ENCODE measurements around the gene BTBD17. TPM values are rescaled to one million over a fixed set of nuclear protein-coding genes. Genes with fewer than 3 reads are reported as not detected.

BTBD17 gene, protein sequence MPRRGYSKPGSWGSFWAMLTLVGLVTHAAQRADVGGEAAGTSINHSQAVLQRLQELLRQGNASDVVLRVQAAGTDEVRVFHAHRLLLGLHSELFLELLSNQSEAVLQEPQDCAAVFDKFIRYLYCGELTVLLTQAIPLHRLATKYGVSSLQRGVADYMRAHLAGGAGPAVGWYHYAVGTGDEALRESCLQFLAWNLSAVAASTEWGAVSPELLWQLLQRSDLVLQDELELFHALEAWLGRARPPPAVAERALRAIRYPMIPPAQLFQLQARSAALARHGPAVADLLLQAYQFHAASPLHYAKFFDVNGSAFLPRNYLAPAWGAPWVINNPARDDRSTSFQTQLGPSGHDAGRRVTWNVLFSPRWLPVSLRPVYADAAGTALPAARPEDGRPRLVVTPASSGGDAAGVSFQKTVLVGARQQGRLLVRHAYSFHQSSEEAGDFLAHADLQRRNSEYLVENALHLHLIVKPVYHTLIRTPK
- not detected in 2 replicates for total RNA-seq

DNA sequence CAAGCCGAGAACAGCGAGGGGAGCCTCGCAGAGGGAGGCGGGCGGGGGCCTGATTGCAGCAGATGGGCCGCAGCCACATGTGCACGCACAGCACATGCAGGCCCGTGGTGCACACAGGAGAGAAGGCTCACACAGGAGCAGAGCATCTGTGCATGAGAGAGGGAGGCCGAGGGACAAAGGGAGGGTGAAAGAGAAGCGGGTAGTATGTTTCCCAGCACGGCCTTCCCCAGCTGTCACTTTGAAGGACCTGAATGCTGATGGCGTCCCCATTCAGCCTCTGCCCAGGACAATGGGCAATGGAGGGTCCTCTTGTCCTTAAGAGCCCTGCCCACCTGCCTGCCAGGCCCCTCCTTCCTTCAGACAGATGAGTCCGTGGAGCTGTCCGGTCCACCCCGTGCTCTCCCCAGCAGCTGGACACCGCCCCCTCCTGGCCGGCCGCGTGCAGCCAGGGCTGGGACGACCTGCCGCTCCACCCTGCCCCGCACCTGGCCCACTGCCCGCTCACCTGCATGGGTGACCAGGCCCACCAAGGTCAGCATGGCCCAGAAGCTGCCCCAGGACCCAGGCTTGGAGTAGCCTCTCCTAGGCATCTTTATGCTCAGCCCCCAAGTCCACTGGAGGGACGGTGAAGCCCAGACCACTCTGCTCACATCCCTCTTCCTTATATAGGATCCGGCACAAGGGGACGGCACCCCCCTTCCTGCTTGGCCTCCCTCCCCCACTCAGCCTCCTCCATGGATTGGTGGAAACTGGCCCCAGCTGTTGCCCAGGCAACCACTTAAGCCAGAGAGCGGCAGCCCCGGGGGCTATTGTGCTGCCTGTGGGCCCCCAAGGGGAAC lies at the start of gene BTBD17:
BTBD17 (minus strand) TSS at position 639 of the 839 bp plus-strand sequence; CDS start at position 590, 49 bp downstream.

GRCh38 chr17:74367206-74367605 lies 5.5 kb upstream of the BTBD17 start, which contains the start of gene GPR142:
Gene GPR142, plus strand, starts transcription at chr17:74367506. Its CDS starts 2,035 bp downstream, at chr17:74369541.

DNA sequence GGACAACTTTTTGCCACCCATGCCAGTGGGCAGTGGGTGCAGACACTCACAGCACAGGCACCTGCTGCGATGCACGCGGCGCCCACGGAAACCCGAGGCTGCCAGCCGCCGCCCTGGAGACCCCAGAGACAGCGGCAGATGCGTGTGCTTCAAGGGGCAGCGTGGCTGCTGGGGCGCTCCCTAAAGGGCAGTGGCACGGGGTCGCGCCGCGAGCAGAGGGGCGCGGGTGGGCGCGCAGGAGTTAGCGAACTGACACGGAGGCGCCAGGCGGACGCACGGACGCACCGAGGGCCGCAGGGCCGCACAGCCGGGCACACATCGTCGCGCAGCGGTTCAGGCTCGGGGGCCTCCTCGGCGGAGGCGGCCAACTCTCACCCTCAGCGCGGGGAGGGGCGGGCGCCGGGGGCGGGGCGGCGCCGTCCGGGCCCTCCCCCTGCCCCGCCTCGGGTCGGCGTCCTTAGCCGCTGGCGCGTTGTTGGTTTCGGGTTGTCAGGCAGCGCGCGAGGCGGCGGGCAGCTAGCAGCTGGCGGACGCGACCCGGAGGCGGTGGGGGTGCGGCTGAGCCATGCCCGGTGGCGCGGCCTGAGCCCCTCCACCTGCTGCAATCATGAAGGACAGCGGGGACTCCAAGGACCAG lies 35.8 kb downstream of the BTBD17 start, which contains the start of gene KIF19:
KIF19 (plus strand) TSS at position 484 of the 637 bp plus-strand sequence; CDS start at position 608, 124 bp downstream.

Other genes with a start within 250 kb of the BTBD17 start
- gene RPL38, start 158.2 kb downstream of the BTBD17 start, total RNA-seq: 339 and 426 TPM in 2 replicates
- 0.72 and 1.1 TPM in 2 replicates for gene TTYH2, start 148.3 kb downstream of the BTBD17 start, total RNA-seq
- gene DNAI2, start 87.6 kb downstream of the BTBD17 start, total RNA-seq: not detected in 2 replicates
- not detected in 2 replicates for gene KIF19, start 35.6 kb downstream of the BTBD17 start, total RNA-seq
- not detected in 2 replicates for gene GPR142, start 5.6 kb upstream of the BTBD17 start, total RNA-seq
- gene GPRC5C, start 70.2 kb upstream of the BTBD17 start, total RNA-seq: 0.72 and 8.3 TPM in 2 replicates
- not detected in 2 replicates for gene CD300A, start 104.8 kb upstream of the BTBD17 start, total RNA-seq
- gene CD300LB, start 169.6 kb upstream of the BTBD17 start, total RNA-seq: not detected in 2 replicates
- gene CD300C, start 184.2 kb upstream of the BTBD17 start, total RNA-seq: not detected in 2 replicates
- gene CD300H, start 205.6 kb upstream of the BTBD17 start, total RNA-seq: not detected in 2 replicates
- not detected in 2 replicates for gene CD300LD, start 230.4 kb upstream of the BTBD17 start, total RNA-seq

Measured in placental pericyte (primary cell).